HepG2 (cell line): ENCODE results near the gene FITM1. TPM values are rescaled to one million over a fixed set of nuclear protein-coding genes. Genes with fewer than 3 reads are reported as not detected.

Experiments used
- DNMT3B ChIP-seq: conservative IDR thresholded peaks from 2 replicates; pipeline ENCODE4 v1.6.1; 2016; ENCODE audit warnings: missing biosample characterization, control low read depth
- ELF4 ChIP-seq: sonication (generic); formaldehyde crosslinking; IDR thresholded peaks from 2 replicates; pipeline ENCODE4 v1.5.0; 2020; ENCODE audit warnings: missing genetic modification reagents, mild to moderate bottlenecking, moderate library complexity, borderline replicate concordance
- FOXA1 ChIP-seq, 2 experiments: fragments of 450-650 bp in 1 of 2; sonication (generic) in 1 of 2; formaldehyde crosslinking in 1 of 2; IDR thresholded peaks; 2 replicates each; pipeline versions ENCODE4 v1.4.0 to v1.6.1; 2016 to 2020; ENCODE audit warnings: missing genetic modification reagents in 1 of 2
- MTF2 ChIP-seq: sonication (generic); formaldehyde crosslinking; IDR thresholded peaks from 2 replicates; pipeline ENCODE4 v1.5.0; 2020; ENCODE audit warnings: missing genetic modification reagents, borderline replicate concordance
- MZF1 ChIP-seq: sonication (generic); formaldehyde crosslinking; IDR thresholded peaks from 2 replicates; pipeline ENCODE4 v1.8.1; 2023; ENCODE audit warnings: mild to moderate bottlenecking, missing genetic modification reagents, borderline replicate concordance
- NCOA1 ChIP-seq: sonication (generic); formaldehyde crosslinking; IDR thresholded peaks from 2 replicates; pipeline ENCODE4 v1.9.0; 2021; ENCODE audit warnings: missing genetic modification reagents
- NFYC ChIP-seq: IDR thresholded peaks from 2 replicates; pipeline ENCODE4 v1.6.1; 2016; ENCODE audit warnings: missing genetic modification reagents, missing compliant biosample characterization
- PLRG1 ChIP-seq: fragments of 450-650 bp; conservative IDR thresholded peaks from 2 replicates; pipeline ENCODE4 v1.6.1; 2016
- RNF219 ChIP-seq: sonication (generic); formaldehyde crosslinking; IDR thresholded peaks from 2 replicates; pipeline ENCODE4 v1.5.0; 2020; ENCODE audit warnings: mild to moderate bottlenecking, missing genetic modification reagents
- SMAD3 ChIP-seq: sonication (generic); formaldehyde crosslinking; IDR thresholded peaks from 2 replicates; pipeline ENCODE4 v1.4.0; 2020; ENCODE audit warnings: missing genetic modification reagents
- SP5 ChIP-seq: IDR thresholded peaks from 2 replicates; pipeline ENCODE4 v1.6.1; 2016; ENCODE audit warnings: low read depth, borderline replicate concordance
- SSRP1 ChIP-seq: IDR thresholded peaks from 2 replicates; pipeline ENCODE4 v1.6.1; 2016; ENCODE audit warnings: control low read depth
- TBL1XR1 ChIP-seq: fragments of 150-350 bp; IDR thresholded peaks from 2 replicates; pipeline ENCODE4 v1.6.1; 2014; ENCODE audit warnings: borderline replicate concordance, low read length; ENCODE audit not compliant: partially characterized antibody
- ZBTB1 ChIP-seq: sonication (generic); formaldehyde crosslinking; IDR thresholded peaks from 2 replicates; pipeline ENCODE4 v1.4.0; 2020; ENCODE audit warnings: missing genetic modification reagents, borderline replicate concordance
- ZBTB20 ChIP-seq: sonication (generic); formaldehyde crosslinking; IDR thresholded peaks from 2 replicates; pipeline ENCODE4 v1.8.1; 2023; ENCODE audit warnings: missing genetic modification reagents, low read depth, mild to moderate bottlenecking, borderline replicate concordance
- ZBTB21 ChIP-seq: sonication (generic); formaldehyde crosslinking; IDR thresholded peaks from 2 replicates; pipeline ENCODE4 v1.4.0; 2020; ENCODE audit warnings: missing genetic modification reagents
- ZNF33B ChIP-seq: sonication (generic); formaldehyde crosslinking; IDR thresholded peaks from 2 replicates; pipeline ENCODE4 v1.5.1; 2020; ENCODE audit warnings: mild to moderate bottlenecking, missing genetic modification reagents
- ZNF460 ChIP-seq: sonication (generic); formaldehyde crosslinking; IDR thresholded peaks from 2 replicates; pipeline ENCODE4 v1.5.1; 2020; ENCODE audit warnings: missing genetic modification reagents, mild to moderate bottlenecking, borderline replicate concordance
- ZNF468 ChIP-seq: sonication (generic); formaldehyde crosslinking; IDR thresholded peaks from 2 replicates; pipeline ENCODE4 v1.8.0; 2022; ENCODE audit warnings: mild to moderate bottlenecking, moderate library complexity, missing genetic modification reagents
- ZNF501 ChIP-seq: sonication (generic); formaldehyde crosslinking; IDR thresholded peaks from 2 replicates; pipeline ENCODE4 v1.5.1; 2020; ENCODE audit warnings: mild to moderate bottlenecking, moderate library complexity, missing genetic modification reagents
- ZNF570 ChIP-seq: sonication (generic); formaldehyde crosslinking; IDR thresholded peaks from 2 replicates; pipeline ENCODE4 v1.4.0; 2020; ENCODE audit warnings: mild to moderate bottlenecking, missing genetic modification reagents, borderline replicate concordance
- ZNF607 ChIP-seq: sonication (generic); formaldehyde crosslinking; IDR thresholded peaks from 2 replicates; pipeline ENCODE4 v1.5.1; 2020; ENCODE audit warnings: missing genetic modification reagents, mild to moderate bottlenecking, borderline replicate concordance
- ZNF619 ChIP-seq: sonication (generic); formaldehyde crosslinking; IDR thresholded peaks from 2 replicates; pipeline ENCODE4 v1.4.0; 2020; ENCODE audit warnings: mild to moderate bottlenecking, missing genetic modification reagents
- ZNF660 ChIP-seq: sonication (generic); formaldehyde crosslinking; IDR thresholded peaks from 2 replicates; pipeline ENCODE4 v1.5.1; 2020; ENCODE audit warnings: mild to moderate bottlenecking, low read depth, missing genetic modification reagents, borderline replicate concordance
- ZNF710 ChIP-seq: sonication (generic); formaldehyde crosslinking; IDR thresholded peaks from 2 replicates; pipeline ENCODE4 v1.5.0; 2020; ENCODE audit warnings: mild to moderate bottlenecking, missing genetic modification reagents, borderline replicate concordance
- polyA plus RNA-seq, 8 experiments: library from polyadenylated mRNA; depleted of rRNA in 3 of 8; stranded (reverse) in 7 of 8; unstranded in 1 of 8; fragments of >200 nt; fragmentation: Illumina TruSeq in 4 of 8; extraction: Trizol in 4 of 8; gene quantifications; 2 replicates each; pipeline versions ENCODE4 v1.2.1 to v1.2.3, GENCODE V29; 2011 to 2016; ENCODE audit warnings: low read depth in 4 of 8, missing spikeins in 1 of 8, mixed read lengths in 1 of 8; ENCODE audit not compliant: insufficient read depth in 1 of 8
- total RNA-seq, 5 experiments: library from RNA; depleted of rRNA; stranded (reverse); fragments of >200 nt; fragmentation: Illumina TruSeq; extraction: Trizol; gene quantifications; 2 replicates each; pipeline ENCODE4 v1.2.3, GENCODE V29; 2016; ENCODE audit warnings: low read depth in 1 of 5
- TF ChIP-seq, protein P1 (sequence below): IDR thresholded peaks from 2 replicates; pipeline ENCODE4 v1.6.1; 2012; ENCODE audit warnings: inconsistent platforms

The FITM1 gene
- total and polyA plus RNA-seq, 2 of the 13 experiments (the other 11 are each of a cell fraction or from before 2014, with no cell fraction given) = 2.7 to 5.8 TPM

GRCh38 chr14:24146453-24146977 is 16.1 kb downstream of the FITM1 start, which contains the start of gene PSME2 (continued):
- TF ChIP-seq ZNF710 (CRISPR knock-in tag) (peak; percentile 90; the same call in 1 of the 2 replicates), ZNF501 (CRISPR knock-in tag) (no peak), ZNF33B (no peak), ZNF619 (no peak), ZNF460 (CRISPR knock-in tag) (no peak), DNMT3B (no peak; the same call in none of the 2 replicates), SSRP1 (CRISPR knock-in tag) (no peak; the same call in 1 of the 2 replicates), TBL1XR1 (no peak), SMAD3 (no peak; the same call in 1 of the 2 replicates), ZBTB21 (CRISPR knock-in tag) (0 out of 2 replicates have a peak, but pooled peaks have one; percentile 7), ZNF660 (CRISPR knock-in tag) (no peak), MZF1 (CRISPR knock-in tag) (0 out of 2 replicates have a peak, but pooled peaks have one; percentile 91), ZBTB1 (peak; percentile 65; the same call in 1 of the 2 replicates), PLRG1 (no peak), ZNF468 (CRISPR knock-in tag) (no peak), FOXA1 (IDR thresholded peaks at IDR 0.05) (no peak), FOXA1 (CRISPR knock-in tag; IDR thresholded peaks at IDR 0.05) (no peak), SP5 (CRISPR knock-in tag) (peak; percentile 95), ZBTB20 (CRISPR knock-in tag) (peak; percentile 65; the same call in 1 of the 2 replicates), MTF2 (CRISPR knock-in tag) (no peak), ZNF607 (CRISPR knock-in tag) (no peak), RNF219 (CRISPR knock-in tag) (no peak), ELF4 (CRISPR knock-in tag) (no peak), NCOA1 (no peak), NFYC (CRISPR knock-in tag) (peak; percentile 65), ZNF570 (CRISPR knock-in tag) (no peak)
- TF ChIP-seq, protein P1, sequence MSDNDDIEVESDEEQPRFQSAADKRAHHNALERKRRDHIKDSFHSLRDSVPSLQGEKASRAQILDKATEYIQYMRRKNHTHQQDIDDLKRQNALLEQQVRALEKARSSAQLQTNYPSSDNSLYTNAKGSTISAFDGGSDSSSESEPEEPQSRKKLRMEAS = no peak
